ENCODE data around the gene ZSCAN2.
"Not testable (repeated sequence)": the region's sequence is repeated elsewhere in the genome, so short reads cannot be mapped to it uniquely, and the experiment has no call there.

The ZSCAN2 gene

GRCh38 chr15:84599906-84600305 is 903 bp upstream of the ZSCAN2 start:
- DNase-seq = no peak

GRCh38 chr15:84600331-84600686 is 500 bp upstream of the ZSCAN2 start:
- DNase-seq = peak; percentile 36

GRCh38 chr15:84601555-84601838 is 688 bp downstream of the ZSCAN2 start:
- no peak for DNase-seq

- DNase-seq = no peak
Observed at GRCh38 chr15:84603630-84604379, 3.0 kb downstream of the ZSCAN2 start.

GRCh38 chr15:84604826-84605553 is 4.2 kb downstream of the ZSCAN2 start:
- DNase-seq = no peak

- DNase-seq = no peak
Observed at GRCh38 chr15:84605554-84605882, 4.7 kb downstream of the ZSCAN2 start.

- no peak for DNase-seq
Observed at GRCh38 chr15:84606653-84607120, 5.9 kb downstream of the ZSCAN2 start.

- DNase-seq = no peak
Observed at GRCh38 chr15:84608707-84609284, 8.0 kb downstream of the ZSCAN2 start.

GRCh38 chr15:84609818-84610525 is 9.2 kb downstream of the ZSCAN2 start:
- DNase-seq = no peak

- no peak for DNase-seq
Observed at GRCh38 chr15:84611631-84612030, 10.8 kb downstream of the ZSCAN2 start.

GRCh38 chr15:84616235-84616634 is 15.4 kb downstream of the ZSCAN2 start:
- DNase-seq = no peak

GRCh38 chr15:84620626-84621025 is 19.8 kb downstream of the ZSCAN2 start:
- no peak for DNase-seq

GRCh38 chr15:84621358-84621979 is 20.7 kb downstream of the ZSCAN2 start:
- DNase-seq = no peak

- DNase-seq = no peak
Observed at GRCh38 chr15:84624359-84624758, 23.6 kb downstream of the ZSCAN2 start.

- no peak for DNase-seq
Observed at GRCh38 chr15:84625123-84625522, 24.3 kb downstream of the ZSCAN2 start.

GRCh38 chr15:84629033-84629432 is 28.2 kb downstream of the ZSCAN2 start:
- no peak for DNase-seq

GRCh38 chr15:84631706-84632272 is 31.0 kb downstream of the ZSCAN2 start:
- DNase-seq = no peak

- peak; percentile 59 for DNase-seq
Observed at GRCh38 chr15:84633311-84634227, 32.8 kb downstream of the ZSCAN2 start.

- no peak for DNase-seq
Observed at GRCh38 chr15:84634228-84634837, 33.5 kb downstream of the ZSCAN2 start.

GRCh38 chr15:84638103-84638502 is 37.3 kb downstream of the ZSCAN2 start:
- no peak for DNase-seq

GRCh38 chr15:84641871-84642270 is 41.1 kb downstream of the ZSCAN2 start:
- not testable (repeated sequence) for DNase-seq

All from activated effector memory CD4-positive, alpha-beta T cell treated with Interleukin-2 at 50 U/mL for 16 hours (primary cell).